Stimulated activated CD4-positive, alpha-beta T cell treated with anti-CD3 and anti-CD28 coated beads, Interleukin-4, amount 100 ng/mL, for 4 hours (primary cell): ENCODE data around the gene GPR63.

ENCODE experiments used
- DNase-seq, 2 experiments: peaks; one replicate each; pipeline ENCODE4 v3.0.0-alpha.2; 2020

Gene GPR63

DNA sequence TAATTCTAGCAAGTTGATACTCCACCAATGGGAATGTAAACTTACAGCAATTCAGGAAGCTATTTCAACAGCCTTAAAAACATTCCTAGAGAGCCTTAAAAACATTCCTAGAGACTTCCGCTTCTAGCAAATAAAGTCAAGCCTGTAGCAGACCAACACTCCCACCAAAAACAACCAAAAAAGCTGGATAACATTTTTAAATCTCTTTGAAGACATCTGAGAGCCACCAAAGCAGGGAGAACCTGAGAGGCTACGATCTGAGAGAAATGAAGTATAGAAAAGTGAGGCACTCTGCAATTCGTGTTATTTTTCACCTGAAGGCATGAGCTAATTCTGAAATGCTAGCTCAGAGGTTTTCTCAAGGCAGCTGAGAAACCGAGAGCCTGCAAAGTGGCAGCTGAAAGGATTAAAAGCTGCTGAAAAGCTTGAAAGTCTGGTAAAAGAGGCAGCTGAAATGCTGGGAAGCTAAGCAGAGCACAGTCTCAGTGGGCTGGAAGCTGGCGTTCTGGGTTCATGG is 20.9 kb downstream of the GPR63 start:
- no peak for DNase-seq

DNA sequence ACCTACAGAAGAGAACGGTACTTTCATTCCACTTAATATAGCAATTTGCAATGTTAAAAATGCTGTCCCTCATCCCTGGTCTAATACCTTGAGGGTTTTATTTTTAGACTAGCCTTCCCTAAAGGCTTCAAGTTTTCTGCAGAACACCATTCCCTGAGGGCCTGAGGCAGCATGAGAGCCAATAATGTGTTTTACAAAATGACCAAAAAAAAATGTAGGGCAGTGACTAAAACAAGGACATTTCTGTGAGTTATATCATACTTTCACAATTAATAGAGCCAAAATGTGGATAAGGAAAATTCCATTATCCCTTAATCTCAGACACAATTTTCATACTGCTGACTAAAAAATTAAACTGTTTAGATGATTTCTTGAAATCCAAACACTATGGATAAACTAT is 22.7 kb downstream of the GPR63 start:
- DNase-seq = no peak

DNA sequence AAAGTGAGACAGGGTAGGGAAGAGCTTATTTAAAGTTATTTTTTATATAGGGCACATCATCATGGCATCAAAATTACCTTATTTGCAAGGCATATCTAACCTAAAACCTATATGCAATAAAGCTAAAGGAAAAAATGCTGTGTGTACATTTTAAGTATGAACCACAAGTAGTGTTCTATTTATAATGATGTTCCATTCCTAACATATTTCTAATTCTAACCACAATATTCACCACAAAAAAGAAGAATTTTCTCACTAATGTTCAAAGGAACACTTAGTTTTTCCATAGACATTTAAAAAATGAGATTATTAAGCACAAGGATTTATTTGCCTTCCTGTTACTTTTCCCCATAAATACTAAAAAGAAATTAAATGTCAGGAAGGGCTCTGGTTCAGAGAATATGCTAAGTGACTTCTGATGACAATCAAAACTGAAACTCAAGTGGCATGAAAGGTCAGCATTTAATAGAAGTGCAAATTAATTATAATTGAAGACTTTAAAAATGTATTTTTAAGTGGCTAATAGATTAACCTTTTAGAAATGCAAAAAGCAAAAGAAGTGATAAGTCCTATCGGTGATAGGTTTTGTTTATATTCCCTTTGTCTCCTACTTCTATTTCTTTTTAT is 25.1 kb downstream of the GPR63 start:
- DNase-seq = no peak

DNA sequence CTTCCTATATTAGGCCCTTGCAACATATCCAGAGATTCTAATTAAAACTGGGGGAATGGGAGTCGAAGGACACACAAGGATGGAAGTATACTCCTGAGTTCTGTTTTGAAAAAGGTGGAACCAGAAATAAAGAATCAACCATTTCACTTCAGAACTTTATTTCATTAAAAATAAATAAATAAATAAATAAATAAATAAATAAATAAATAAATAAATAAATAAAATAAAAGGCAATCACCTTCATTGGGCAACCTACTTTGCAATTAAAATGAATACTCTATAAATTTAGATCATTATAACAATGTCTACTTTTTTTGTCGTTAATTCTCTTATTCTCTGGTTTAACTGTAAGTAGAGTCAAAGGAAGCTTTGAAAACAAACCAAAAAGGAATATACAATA is 25.6 kb downstream of the GPR63 start:
- no peak for DNase-seq

DNA sequence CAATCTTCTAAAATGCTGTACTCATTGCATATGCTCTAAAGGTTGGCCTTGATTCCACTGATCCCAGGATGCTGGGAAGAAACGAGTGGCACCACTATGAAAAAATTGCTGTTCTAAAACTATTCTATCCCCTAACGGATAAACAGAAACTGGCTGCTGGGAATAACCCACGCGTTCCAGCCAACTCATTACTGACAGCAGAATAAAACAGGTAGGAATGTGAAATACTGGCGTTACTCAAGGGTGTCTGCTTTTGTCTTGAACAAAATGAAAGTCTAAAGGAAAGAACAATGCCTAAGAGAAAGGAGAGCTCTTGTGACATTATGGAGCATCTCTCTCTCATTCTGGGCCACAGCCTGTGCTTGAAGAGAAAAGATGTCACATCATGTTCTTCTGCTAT is 26.1 kb downstream of the GPR63 start:
- no peak for DNase-seq

DNA sequence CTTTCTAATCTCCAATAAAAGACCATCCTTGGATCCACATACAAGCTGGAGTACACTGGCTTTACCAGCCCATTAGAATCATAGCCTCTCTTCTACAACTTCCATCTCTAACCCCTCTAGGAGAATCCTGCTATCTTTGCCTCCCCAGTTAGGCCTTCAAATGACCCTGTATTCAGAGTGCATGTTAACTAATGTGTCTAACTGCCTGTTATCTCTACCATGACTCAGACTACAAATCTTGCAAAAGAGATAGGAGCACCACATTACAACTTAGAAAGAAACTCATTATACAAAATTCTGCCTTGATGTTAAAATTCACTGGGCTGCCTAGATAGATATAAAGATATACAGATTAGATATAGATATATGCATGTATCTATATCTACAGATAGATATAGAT is 28.2 kb downstream of the GPR63 start:
- no peak for DNase-seq

DNA sequence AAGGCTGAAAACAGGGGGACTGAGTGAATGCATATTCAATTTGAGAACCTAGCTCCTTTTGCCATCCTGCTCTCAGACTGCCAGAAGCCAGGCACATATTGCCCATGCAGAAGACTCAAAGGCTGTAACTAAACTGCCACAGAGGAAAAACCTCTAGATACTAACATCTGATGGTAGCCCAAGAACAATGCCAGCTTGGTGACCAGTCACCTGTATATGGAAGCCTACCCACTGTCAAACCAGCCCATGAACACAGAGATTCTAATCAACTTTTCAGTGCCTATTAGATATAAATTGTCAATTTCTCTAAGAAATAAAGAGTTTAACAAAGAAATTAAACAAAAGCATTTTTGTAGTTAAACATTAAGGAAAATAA is 34.2 kb downstream of the GPR63 start:
- DNase-seq = no peak

DNA sequence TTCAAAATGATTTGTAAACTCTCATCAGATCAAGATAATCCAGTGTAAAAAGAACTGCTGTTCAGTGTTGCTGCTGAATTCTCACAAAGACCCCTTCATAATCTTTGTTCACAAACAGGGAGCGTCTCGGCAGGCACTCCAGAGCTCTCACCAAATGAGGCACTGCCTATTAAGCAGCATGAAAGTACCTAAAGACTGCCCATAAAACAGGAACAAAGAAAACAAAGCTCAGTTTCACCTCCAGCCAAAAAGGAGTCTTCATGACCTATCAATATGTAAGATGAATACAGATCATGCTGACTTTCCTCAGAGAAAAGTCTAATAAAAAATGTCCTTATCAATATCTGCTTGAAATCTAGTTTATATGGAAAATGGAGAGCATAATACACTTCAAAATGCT is 41.8 kb downstream of the GPR63 start:
- no peak for DNase-seq

DNA sequence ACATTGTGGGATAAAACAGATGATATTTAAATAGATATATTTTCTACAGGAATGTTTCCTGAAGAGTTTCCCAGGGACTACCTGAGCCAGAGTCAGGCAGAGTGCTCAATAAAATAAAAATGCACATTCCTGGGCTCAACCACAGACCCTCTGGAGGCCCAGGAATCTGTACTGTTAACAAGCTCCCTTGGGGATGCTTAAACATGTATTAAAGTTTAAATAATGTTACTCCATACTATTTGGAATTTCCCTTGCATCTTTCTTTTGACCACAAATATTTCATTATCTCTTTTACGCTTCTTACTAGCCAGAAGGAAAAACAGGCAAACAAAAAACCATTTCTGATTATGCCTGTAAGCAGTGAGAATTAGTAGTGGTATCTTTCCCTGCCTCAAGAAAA is 42.3 kb downstream of the GPR63 start:
- no peak for DNase-seq

DNA sequence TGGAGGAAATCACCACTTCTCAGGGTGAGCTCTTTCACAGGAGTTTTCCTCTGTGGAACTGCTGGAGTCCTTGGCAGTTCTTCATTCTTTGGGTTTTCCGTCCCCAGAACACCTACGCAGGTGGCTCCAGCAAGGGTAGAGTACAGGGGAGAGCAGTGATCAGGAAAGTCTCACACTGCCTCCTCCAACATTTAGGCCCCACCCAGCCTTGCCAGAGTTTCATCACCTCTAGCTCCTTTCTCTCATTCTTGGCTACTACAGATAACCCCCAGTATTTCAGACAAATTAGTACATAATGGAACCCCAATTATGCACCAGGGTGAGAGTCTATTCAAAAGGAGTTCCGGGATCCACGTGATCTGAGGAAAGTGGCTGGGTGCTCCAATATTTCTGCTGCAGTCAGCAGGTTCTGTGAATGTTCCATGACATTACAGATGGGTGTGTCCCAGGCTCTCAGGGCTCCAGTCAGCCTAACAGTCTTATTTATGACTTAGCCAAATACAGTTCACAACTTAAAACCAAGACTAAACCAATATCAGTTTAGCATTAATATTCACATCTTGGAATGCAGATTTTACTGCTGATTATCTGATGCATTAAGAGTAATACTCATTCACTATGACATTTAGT is 44.6 kb downstream of the GPR63 start:
- DNase-seq = no peak

DNA sequence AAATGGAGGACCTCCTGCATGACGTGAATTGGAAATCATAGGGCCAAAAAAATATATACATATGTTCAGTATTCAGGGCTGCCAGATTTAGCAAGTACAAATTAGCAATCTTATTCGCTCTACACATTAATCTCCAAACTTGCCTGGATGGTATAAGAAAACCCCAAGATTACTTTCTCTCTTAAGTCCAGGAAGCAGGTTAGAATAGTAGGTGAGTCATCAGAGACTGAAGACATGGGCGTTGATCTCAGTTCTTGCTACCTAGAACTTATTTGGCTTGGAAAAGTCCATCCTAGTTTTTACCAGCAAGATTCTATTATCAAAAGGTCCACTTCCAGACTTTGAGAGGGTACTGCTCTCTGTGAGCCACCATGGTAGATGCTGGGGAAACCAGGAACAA is 47.4 kb downstream of the GPR63 start:
- DNase-seq = no peak

DNA sequence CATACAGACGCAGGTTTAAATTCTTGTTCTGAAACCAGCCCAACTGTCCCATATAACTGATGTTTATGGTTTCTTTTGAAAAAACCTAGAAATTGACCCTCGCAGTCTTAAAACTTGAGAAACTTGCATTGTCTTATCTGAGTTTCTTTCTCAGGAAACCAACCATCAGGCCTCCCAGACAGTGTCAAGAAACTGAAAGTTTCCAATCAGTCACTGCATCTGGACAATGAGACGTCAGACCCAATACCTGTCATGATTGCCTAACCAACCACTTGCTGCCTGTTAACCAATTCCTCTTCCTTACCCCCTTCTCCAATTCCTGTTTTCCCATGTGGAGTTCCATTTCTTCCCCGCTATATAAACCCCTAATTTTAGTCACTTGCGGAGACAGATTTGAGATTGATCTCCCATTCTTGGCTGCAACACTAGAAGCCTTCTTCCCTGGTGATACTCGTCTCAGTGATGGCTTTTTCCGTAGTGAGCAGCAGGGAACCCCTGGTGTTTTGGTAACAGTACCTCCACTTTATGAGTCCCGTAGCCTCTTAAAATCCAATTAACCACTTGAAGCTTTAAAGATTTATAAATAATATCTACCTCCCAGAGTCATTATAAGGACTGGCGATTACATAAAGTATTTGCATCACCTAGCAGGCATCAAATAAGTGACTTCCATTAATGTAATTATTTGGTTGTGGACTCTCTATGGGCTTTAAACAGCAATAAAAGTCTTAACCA is 49.3 kb downstream of the GPR63 start:
- no peak for DNase-seq

DNA sequence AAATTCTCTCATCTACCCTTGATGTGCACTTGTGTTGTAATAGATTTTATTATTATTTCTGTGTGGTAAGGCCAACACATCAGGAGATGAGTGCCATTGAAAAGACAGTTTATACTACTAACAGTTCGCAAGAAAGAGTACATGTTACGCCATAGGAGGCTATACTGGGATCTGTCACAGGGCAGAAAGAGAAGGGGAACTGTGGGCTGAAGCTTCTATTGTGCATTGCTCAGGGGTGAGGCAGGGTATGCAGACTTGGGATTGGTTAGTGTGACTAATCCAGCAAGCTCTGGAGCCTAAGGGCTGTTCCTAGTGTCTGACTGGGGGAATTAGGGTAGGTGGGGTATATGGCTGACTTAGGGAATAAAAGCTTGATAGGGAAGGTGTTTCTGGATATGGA is 50.9 kb downstream of the GPR63 start:
- no peak for DNase-seq

DNA sequence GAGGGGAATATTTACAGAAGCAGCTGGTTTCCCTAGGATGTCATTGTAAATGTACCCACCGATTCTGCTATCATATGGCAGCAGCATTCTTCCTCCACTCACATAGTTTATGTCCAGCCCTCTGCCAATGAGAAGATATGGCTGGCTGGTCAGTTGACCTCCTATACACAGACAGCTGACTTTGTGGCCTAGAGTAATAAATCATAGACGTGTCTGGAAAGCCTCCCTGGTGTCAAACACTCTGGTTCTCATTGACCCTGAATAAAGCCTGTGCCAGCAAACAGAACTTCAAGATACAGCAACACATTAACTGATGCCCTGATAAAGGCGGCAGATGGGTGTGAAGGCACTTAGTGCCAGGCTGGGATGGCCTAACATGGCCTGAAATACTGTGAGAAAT is 52.6 kb downstream of the GPR63 start:
- no peak for DNase-seq

DNA sequence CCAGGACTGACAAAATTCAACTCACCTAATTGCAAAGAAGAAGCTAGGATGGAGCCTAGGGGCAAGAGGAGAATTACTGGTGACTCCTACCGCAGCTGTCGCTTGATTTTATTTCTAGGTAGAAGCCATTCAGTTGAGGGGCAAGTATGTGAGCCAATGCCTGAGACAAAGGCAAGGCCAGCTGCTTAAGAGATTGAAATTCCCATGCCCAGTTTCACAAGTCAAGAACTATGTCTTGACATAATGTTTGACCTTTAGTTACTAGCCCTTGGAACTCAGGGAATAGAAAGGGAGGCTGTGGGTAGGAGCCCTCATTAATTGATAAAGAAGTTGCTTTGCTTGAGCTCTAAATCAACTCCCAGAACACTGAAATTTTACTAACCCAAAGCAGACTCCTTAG is 54.0 kb downstream of the GPR63 start:
- DNase-seq = no peak

DNA sequence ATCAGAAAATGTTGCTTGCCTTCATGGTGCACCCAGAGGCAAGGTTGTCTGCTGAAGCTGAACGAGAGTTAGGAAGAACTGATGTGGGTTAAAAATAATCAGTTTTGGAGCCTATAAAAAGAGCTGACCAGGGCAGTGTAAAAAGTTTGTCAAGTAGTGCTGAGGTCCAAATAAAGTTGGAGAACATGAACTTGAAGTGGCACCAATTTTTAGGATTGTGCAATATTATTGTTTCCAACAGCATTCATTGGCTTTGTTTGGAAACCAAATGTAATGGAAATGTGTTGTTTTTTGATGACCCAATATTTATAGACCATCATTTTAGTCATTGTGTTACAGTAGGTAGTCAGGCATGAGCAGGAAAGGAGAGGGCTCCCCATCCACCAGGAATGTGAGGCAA is 55.7 kb downstream of the GPR63 start:
- no peak for DNase-seq

DNA sequence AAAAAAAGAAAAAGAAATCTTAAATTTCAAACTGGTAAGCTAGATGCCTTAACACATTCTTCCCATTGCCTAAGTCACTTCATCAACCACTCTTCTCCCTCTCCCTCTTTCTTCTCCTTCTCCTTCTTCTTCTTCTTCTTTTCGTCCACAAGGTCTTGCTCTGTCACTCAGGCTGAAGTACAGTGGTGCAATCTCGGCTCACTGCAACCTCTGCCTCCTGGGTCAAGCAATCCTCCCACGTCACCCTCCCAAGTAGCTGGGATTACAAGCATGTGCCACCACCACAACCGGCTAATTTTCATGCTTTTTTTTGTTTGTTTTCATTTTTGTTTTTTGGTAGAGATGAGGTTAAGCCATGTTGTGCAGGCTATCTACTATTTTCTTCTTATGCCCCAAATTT is 60.2 kb downstream of the GPR63 start:
- no peak for DNase-seq

DNA sequence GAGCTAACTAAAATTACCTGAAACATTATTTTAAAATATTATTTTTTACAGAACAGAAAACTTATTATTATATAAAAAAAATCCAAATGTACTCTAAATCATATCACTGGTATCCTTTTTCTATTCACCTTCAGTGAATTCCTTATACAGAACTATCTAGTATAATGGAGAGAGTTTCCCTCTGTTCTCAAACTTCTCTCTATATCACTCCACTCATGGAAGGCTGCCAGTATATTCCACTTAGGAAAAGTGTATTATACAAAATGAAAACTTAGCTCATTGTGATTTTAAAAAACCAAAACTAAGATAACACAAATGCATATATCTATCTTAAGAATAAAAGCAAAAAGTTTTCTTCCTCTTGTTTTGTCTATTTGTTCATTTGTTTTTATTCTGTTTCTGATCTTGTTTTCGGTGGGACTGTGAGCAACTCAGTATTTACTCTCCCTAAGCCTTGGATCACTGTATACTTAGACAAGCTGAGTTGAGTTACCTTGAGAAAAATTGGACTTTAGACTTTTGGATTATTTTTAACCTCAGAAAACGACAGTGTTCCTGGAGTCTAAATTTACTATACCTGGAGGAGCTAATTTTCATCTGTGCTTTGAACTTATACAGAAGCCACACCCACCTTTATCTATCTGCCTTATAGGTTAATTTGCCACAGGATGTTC is 61.4 kb downstream of the GPR63 start:
- no peak for DNase-seq

DNA sequence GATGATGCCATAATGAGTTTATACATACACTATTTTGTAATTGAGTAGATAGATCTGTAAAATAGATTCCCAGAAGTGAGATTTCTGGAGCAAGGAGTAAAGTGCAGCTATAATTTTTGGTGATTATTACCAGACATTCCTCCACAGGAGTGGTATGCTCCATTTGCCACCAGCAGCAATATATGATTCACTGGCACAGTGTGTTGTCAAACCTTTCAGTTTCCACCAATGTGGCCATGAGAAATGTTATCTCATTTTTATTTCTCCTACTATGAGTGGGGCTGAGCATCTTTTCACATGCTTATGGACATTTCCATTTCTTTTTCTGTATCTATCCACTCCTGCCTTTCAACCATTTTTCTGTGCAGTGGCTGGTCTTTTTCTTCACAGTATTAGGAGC is 70.5 kb downstream of the GPR63 start:
- no peak for DNase-seq

DNA sequence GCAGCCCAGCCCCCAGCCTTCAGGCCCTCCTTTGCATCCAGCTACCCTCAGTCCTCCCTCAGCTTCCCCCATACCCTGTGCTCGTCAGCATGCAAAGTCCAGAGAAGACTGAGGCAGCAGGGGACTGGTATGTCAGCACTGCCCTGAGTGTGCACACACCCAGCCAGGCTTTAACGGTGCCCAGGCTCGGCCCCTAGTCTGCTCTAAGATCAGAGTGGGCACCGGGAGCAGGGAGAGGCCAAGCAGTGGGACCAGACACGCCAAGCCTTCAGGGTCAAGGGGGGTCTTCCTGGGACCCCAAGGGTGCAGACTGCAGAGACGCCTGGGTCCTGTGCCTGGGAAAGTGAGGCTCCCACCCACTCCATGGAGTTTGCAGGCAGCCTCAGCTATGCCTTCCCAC is 74.7 kb downstream of the GPR63 start:
- no peak for DNase-seq

DNA sequence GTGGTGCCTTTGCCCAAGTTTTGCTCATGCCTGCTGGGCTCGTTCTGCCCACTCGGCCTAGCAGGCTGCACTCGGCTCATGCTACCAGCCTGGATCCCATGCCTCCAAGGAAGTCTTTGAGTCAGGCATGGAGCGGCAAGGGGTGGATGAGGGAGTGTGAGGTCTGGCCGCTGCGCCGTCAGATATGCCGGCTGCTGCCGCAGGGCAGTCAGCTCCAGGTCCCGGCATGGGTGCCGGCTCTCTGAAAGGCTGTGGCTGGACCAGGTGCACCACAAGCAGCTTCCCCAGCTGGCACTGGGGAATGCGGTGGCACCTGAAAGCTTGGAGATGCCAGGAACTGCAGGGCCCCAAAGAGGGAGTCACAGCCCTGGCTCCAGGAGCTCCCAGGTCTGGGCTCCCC is 75.5 kb downstream of the GPR63 start:
- DNase-seq = no peak

DNA sequence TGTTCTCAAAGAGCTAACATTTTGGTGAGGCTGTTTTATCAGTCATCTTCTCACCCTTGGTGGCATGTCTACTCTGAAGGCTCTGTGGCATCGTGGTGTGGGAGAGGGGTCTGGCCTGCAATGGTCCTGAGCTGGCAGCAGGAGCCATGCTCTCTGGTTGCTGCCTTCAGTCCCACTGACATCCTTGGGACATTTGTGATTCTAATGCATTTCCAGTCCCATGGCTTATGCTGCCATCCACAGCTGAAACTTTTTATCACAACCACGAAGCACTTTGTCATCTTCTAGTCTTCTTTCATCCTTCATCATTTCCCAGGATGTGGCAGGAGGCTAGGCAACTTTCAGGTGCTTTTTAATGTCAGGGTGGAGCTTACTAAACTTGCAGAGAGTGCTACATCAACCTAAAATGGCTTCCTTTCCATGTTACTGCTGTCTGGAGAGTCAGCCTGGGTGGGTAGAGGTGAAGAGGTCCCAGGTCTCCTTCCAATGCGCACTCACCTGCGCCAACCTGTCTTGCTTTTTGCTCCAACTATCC is 77.1 kb downstream of the GPR63 start:
- no peak for DNase-seq

DNA sequence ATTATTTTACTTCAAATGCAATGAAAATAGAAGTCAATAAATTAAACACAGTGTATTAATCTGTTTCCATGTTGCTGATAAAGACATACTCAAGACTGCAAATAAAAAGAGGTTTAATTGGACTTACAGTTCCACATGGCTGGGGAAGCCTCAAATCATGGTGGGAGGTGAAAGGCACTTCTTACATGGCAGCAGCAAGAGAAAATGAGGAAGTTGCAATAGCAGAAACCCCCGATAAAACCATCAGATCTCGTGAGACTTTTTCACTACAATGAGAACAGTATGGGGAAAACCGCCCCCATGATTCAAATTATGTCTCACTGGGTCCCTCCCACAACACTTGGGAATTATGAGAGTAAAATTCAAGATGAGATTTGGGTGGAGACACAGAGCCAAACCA is 82.2 kb downstream of the GPR63 start:
- no peak for DNase-seq

DNA sequence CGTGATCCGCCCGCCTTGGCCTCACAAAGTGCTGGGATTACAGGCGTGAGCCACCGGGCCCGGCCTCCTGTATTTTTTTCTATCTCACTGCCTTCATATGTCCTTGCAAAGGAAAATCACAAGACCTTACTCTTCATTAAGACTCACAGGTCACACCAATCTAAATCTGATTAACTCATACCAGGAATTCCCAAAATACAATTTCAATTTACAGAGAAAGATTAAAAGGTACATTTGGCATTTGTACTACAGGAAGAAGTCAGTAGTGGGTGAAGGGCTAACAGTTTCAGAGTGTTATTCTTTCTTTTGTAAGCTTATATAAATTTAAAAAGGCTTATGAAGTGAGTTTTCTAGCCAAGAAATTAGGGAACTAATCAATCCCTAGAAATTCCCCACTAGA is 87.4 kb downstream of the GPR63 start:
- no peak for DNase-seq
